Measurements from ENCODE around the gene YDJC. TPM values are rescaled to one million over a fixed set of nuclear protein-coding genes. Genes with fewer than 3 reads are reported as not detected.

Gene YDJC
- total and polyA plus RNA-seq, 9 of the 15 experiments (the other 6 are each of a cell fraction or from before 2014, with no cell fraction given) = 13.5 to 871 (median 164) TPM

GRCh38 chr22:21593406-21594232, 36.2 kb downstream of the YDJC start (continued):
- peak; percentile 56; the same call in 1 of the 2 replicates for TF ChIP-seq STAT6 (CRISPR knock-in tag; IDR thresholded peaks at IDR 0.05)
- TF ChIP-seq MLX (CRISPR knock-in tag; conservative IDR thresholded peaks at IDR 0.05) = peak in 1 of 2 experiments; percentile 77; a peak in 2 of 4 replicates
- no peak for TF ChIP-seq TEAD2 (tag; IDR thresholded peaks at IDR 0.05)
- TF ChIP-seq KDM4B (IDR thresholded peaks at IDR 0.05; ENCODE audit: borderline replicate concordance in 2 of 2, low read depth in 1 of 2) = no peak
- no peak for TF ChIP-seq ZKSCAN3 (CRISPR knock-in tag; IDR thresholded peaks at IDR 0.05)
- no peak for TF ChIP-seq TSC22D4 (tag; IDR thresholded peaks at IDR 0.05)
- TF ChIP-seq DLX4 (CRISPR knock-in tag; IDR thresholded peaks at IDR 0.05) = no peak
- no peak for TF ChIP-seq MIER1 (IDR thresholded peaks at IDR 0.05; ENCODE audit: low read depth)
- peak; percentile 75 for TF ChIP-seq CTCFL (IDR thresholded peaks at IDR 0.05; ENCODE audit: borderline replicate concordance, insufficient read depth, low read depth, low read length, poor library complexity, severe bottlenecking)
- TF ChIP-seq EHMT2 (IDR thresholded peaks at IDR 0.05) = no peak
- TF ChIP-seq SLC30A9 (CRISPR knock-in tag; IDR thresholded peaks at IDR 0.05) = no peak
- no peak for TF ChIP-seq WHSC1 (IDR thresholded peaks at IDR 0.05; ENCODE audit: low read length)
- TF ChIP-seq ZMIZ1 (IDR thresholded peaks at IDR 0.05; ENCODE audit: low read depth in 2 of 2, low read length in 2 of 2) = peak in 1 of 2 experiments; percentile 18; a peak in 1 of 4 replicates
- no peak for TF ChIP-seq ZNF282 (CRISPR knock-in tag; IDR thresholded peaks at IDR 0.05)
- no peak for TF ChIP-seq HMG20A (CRISPR knock-in tag; conservative IDR thresholded peaks at IDR 0.05)
- TF ChIP-seq CC2D1A (IDR thresholded peaks at IDR 0.05) = no peak
- TF ChIP-seq CBX2 (IDR thresholded peaks at IDR 0.05; ENCODE audit: insufficient read depth, low read length, poor library complexity, severe bottlenecking) = no peak

Data from K562 (cell line).